B cell (primary cell): ENCODE data around the gene LCT. TPM values are rescaled to one million over a fixed set of nuclear protein-coding genes. Genes with fewer than 3 reads are reported as not detected.

Experiments
- ATAC-seq: fragments of 200-7000 bp; cut with Tn5 transposase; one replicate; pipeline ENCODE4 v1.10.0; 2021; ENCODE audit warnings: low read depth, mild to moderate bottlenecking, moderate number of reproducible peaks, moderate library complexity
- CTCF ChIA-PET: fragments of 350-600 bp; sonication (Branson Sonifier 250); formaldehyde crosslinking; loops from one replicate; lab custom pipeline; 2021; ENCODE audit warnings: antibody characterized with exemption, inconsistent platforms; lab: Charles Lee
- POLR2A ChIA-PET: fragments of 350-600 bp; sonication (Branson Sonifier 250); formaldehyde crosslinking; loops from one replicate; lab custom pipeline; 2021; ENCODE audit warnings: antibody characterized with exemption; lab: Charles Lee
- DNase-seq: peaks from one replicate; pipeline ENCODE4 v3.0.0; 2013
- H2AFZ ChIP-seq: 2 replicates; pipeline ENCODE4 v1.6.1; 2012; ENCODE audit warnings: mild to moderate bottlenecking, low read depth, low read length; ENCODE audit not compliant: insufficient read depth, poor library complexity, severe bottlenecking
- H3K27ac ChIP-seq, 2 donors: 1 replicate in 1 of 2; 2 replicates in 1 of 2; pipeline ENCODE4 v1.5.1; 2012 to 2013; ENCODE audit warnings: low read length in 2 of 2, mild to moderate bottlenecking in 2 of 2, moderate library complexity in 1 of 2
- H3K27me3 ChIP-seq, 4 experiments: fragments of 200-600 bp in 1 of 4; sonication (generic) in 1 of 4; replicated peaks in 1 of 4; 1 replicate in 2 of 4; 2 replicates in 2 of 4; pipeline versions ENCODE4 v1.6.1 to v1.7.0; 2013 to 2016; ENCODE audit warnings: low read length in 3 of 4, mild to moderate bottlenecking in 2 of 4, mixed read lengths in 1 of 4, moderate library complexity in 1 of 4; ENCODE audit not compliant: insufficient read depth in 4 of 4, control insufficient read depth in 3 of 4; ENCODE audit errors: control extremely low read depth in 1 of 4
- H3K36me3 ChIP-seq, 2 experiments: replicated peaks in 1 of 2; 1 replicate in 1 of 2; 2 replicates in 1 of 2; pipeline versions ENCODE4 v1.6.1 to v1.7.1; 2013; ENCODE audit warnings: low read length in 1 of 2; ENCODE audit not compliant: insufficient read depth in 2 of 2, control insufficient read depth in 1 of 2; ENCODE audit errors: control extremely low read depth in 1 of 2, extremely low read depth in 1 of 2
- H3K4me1 ChIP-seq, 2 donors: fragments of 200-600 bp in 1 of 2; sonication (generic) in 1 of 2; 1 replicate in 1 of 2; 2 replicates in 1 of 2; pipeline versions ENCODE4 v1.5.1 to v1.6.1; 2013 to 2017; ENCODE audit warnings: low read length in 2 of 2; ENCODE audit not compliant: control insufficient read depth in 2 of 2, insufficient read depth in 2 of 2
- H3K4me2 ChIP-seq: replicated peaks from 2 replicates; pipeline ENCODE3; 2012; ENCODE audit warnings: mild to moderate bottlenecking, low read depth, low read length; ENCODE audit not compliant: poor library complexity, severe bottlenecking
- H3K4me3 ChIP-seq, 5 experiments: fragments of 200-600 bp in 1 of 5; sonication (generic) in 1 of 5; 1 replicate in 3 of 5; 2 replicates in 2 of 5; pipeline versions ENCODE4 v1.5.1 to v1.7.0; 2011 to 2016; ENCODE audit warnings: low read length in 4 of 5, mild to moderate bottlenecking in 4 of 5, low read depth in 2 of 5, control low read depth in 1 of 5, moderate library complexity in 1 of 5; ENCODE audit not compliant: insufficient read depth in 1 of 5; ENCODE audit errors: control extremely low read depth in 1 of 5, extremely low read depth in 1 of 5
- H3K79me2 ChIP-seq: fragments of 200-600 bp; sonication (generic); one replicate; pipeline ENCODE4 v1.6.0; 2016; ENCODE audit warnings: low read length; ENCODE audit not compliant: control insufficient read depth, insufficient read depth
- H3K9ac ChIP-seq: fragments of 200-600 bp; sonication (generic); 2 replicates; pipeline ENCODE4 v1.6.1; 2017; ENCODE audit warnings: mild to moderate bottlenecking, low read length, moderate library complexity
- H3K9me3 ChIP-seq, 3 donors: one replicate each; pipeline versions ENCODE4 v1.6.1 to v1.7.1; 2013; ENCODE audit warnings: low read length in 2 of 3; ENCODE audit not compliant: control insufficient read depth in 2 of 3, insufficient read depth in 1 of 3; ENCODE audit errors: control extremely low read depth in 1 of 3
- H4K20me1 ChIP-seq: 2 replicates; pipeline ENCODE4 v1.6.0; 2012; ENCODE audit warnings: mild to moderate bottlenecking, low read length; ENCODE audit not compliant: insufficient read depth, control insufficient read depth, poor library complexity, severe bottlenecking
- H3K27ac Mint-ChIP-seq: one replicate; pipeline ENCODE4 v1.8.0; 2021; ENCODE audit warnings: mixed read lengths
- H3K27me3 Mint-ChIP-seq: one replicate; pipeline ENCODE4 v1.8.0; 2021; ENCODE audit warnings: mixed read lengths
- H3K4me1 Mint-ChIP-seq: one replicate; pipeline ENCODE4 v1.8.0; 2021; ENCODE audit warnings: mixed read lengths
- H3K4me3 Mint-ChIP-seq: one replicate; pipeline ENCODE4 v1.8.0; 2021; ENCODE audit warnings: mixed read lengths
- H3K9me3 Mint-ChIP-seq: one replicate; pipeline ENCODE4 v1.8.0; 2022; ENCODE audit warnings: mixed read lengths; ENCODE audit not compliant: insufficient read depth
- EZH2 ChIP-seq: IDR thresholded peaks from 2 replicates; pipeline ENCODE4 v1.6.1; 2012; ENCODE audit warnings: borderline replicate concordance, low read depth, mild to moderate bottlenecking, moderate library complexity, low read length; ENCODE audit not compliant: insufficient read depth, poor library complexity, severe bottlenecking
- WGBS: methylation state at CpG from one replicate; pipeline ENCODE4 v1.1.5; 2013; ENCODE audit warnings: missing lambda C conversion rate; ENCODE audit not compliant: insufficient coverage; 5-methylcytosine and 5-hydroxymethylcytosine counted together
- intact Hi-C: fragments of 100-400 bp; cut with micrococcal nuclease; formaldehyde crosslinking; loops from one replicate; pipeline ENCODE4 v1.10.0; 2022
- polyA plus RNA-seq: library from polyadenylated mRNA; depleted of rRNA; stranded (reverse); fragments of >200 nt; gene quantifications from 2 replicates; pipeline ENCODE4 v1.2.3, GENCODE V29; 2012
- total RNA-seq, 2 donors: library from RNA; stranded (reverse); fragments of 120-200 nt in 1 of 2; gene quantifications; 1 replicate in 1 of 2; 2 replicates in 1 of 2; pipeline versions ENCODE4 v1.2.3 to v1.2.4, GENCODE V29; 2013 to 2022
- TF ChIP-seq, protein P1 (sequence below): fragments of 200-600 bp; IDR thresholded peaks from one replicate; pipeline ENCODE4 v1.8.0; 2022; ENCODE audit warnings: antibody characterized with exemption, mild to moderate bottlenecking

LCT gene
- total and polyA plus RNA-seq, 2 donors (not counting 1 experiment from before 2014, with no cell fraction given): 0.03 to 0.07 TPM

- intact Hi-C loops: no loop called here
- ATAC-seq (no peak), DNase-seq (no peak)
- Histone ChIP-seq H3K4me3 (no peak overlapping the region), H3K9ac (no peak overlapping the region), H3K9me3 (peaks cover 3 to 22% (median 16%) of the 10 kb centered on the region in 3 donors), H3K36me3 (no peaks in the 10 kb centered on the region), H3K4me1 (peaks cover 0 to 5% of the 10 kb centered on the region in 2 donors), H3K27ac (no peak overlapping the region), H4K20me1 (no peaks in the 10 kb centered on the region), H3K27me3 (no peaks in the 10 kb centered on the region), H2AFZ (no peak overlapping the region), H3K79me2 (no peaks in the 10 kb centered on the region), H3K4me2 (no peak overlapping the region)
- POLR2A ChIA-PET: no interaction called here
- Mint-ChIP-seq H3K9me3 (peaks cover 7% of the 10 kb centered on the region), H3K27me3 (no peaks in the 10 kb centered on the region), H3K4me1 (peaks cover 3% of the 10 kb centered on the region), H3K4me3 (no peak overlapping the region), H3K27ac (no peak overlapping the region)
- CTCF ChIA-PET: no interaction called here
- 100% methylated on average over 6 of the region's 9 CpGs for WGBS
- TF ChIP-seq, protein P1, sequence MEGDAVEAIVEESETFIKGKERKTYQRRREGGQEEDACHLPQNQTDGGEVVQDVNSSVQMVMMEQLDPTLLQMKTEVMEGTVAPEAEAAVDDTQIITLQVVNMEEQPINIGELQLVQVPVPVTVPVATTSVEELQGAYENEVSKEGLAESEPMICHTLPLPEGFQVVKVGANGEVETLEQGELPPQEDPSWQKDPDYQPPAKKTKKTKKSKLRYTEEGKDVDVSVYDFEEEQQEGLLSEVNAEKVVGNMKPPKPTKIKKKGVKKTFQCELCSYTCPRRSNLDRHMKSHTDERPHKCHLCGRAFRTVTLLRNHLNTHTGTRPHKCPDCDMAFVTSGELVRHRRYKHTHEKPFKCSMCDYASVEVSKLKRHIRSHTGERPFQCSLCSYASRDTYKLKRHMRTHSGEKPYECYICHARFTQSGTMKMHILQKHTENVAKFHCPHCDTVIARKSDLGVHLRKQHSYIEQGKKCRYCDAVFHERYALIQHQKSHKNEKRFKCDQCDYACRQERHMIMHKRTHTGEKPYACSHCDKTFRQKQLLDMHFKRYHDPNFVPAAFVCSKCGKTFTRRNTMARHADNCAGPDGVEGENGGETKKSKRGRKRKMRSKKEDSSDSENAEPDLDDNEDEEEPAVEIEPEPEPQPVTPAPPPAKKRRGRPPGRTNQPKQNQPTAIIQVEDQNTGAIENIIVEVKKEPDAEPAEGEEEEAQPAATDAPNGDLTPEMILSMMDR: no peak
- TF ChIP-seq EZH2: no peak
Measured at GRCh38 chr2:135800513-135801460, 36.2 kb downstream of the LCT start.

GRCh38 chr2:135799738-135800137 lies 37.2 kb downstream of the LCT start:
- Mint-ChIP-seq H3K27ac (no peak overlapping the region), H3K9me3 (peaks cover 7% of the 10 kb centered on the region), H3K27me3 (no peaks in the 10 kb centered on the region), H3K4me3 (no peak overlapping the region), H3K4me1 (peaks cover 6% of the 10 kb centered on the region)
- no peak overlapping the region for H3K9ac ChIP-seq
- TF ChIP-seq, protein P1: no peak
- TF ChIP-seq EZH2: no peak
- ATAC-seq (no peak), DNase-seq (no peak)
- no peak overlapping the region for H3K27ac ChIP-seq
- H3K4me3 ChIP-seq: no peak overlapping the region
- H3K79me2 ChIP-seq: no peaks in the 10 kb centered on the region
- no CpG with 5 or more reads among the region's 2 CpGs for WGBS
- peaks cover 0 to 6% of the 10 kb centered on the region in 2 donors for H3K4me1 ChIP-seq
- H3K4me2 ChIP-seq: no peak overlapping the region
- H3K27me3 ChIP-seq: no peaks in the 10 kb centered on the region
- intact Hi-C loops: loop anchor here (5.0 kb wide), 1 partner anchor 797 kb away; no protein-coding TSS in a partner anchor
- H4K20me1 ChIP-seq: no peaks in the 10 kb centered on the region
- ChIA-PET CTCF (no interaction called here), POLR2A (no interaction called here)
- no peaks in the 10 kb centered on the region for H3K36me3 ChIP-seq
- no peak overlapping the region for H2AFZ ChIP-seq
- H3K9me3 ChIP-seq: peaks cover 3 to 22% (median 16%) of the 10 kb centered on the region in 3 donors
